Left hindlimb (tissue), 1 donor: ENCODE data around the gene IFRD1.

Experiments used
- DNase-seq: peaks from one replicate; pipeline ENCODE4 v3.0.0-alpha.2; 2018

Gene IFRD1

GRCh38 chr7:112521942-112522341 lies 71.7 kb downstream of the IFRD1 start:
- DNase-seq: no peak

- no peak for DNase-seq
Observed at GRCh38 chr7:112523871-112524270, 73.6 kb downstream of the IFRD1 start.
